Measurements from ENCODE around the gene COPG1.

The COPG1 gene

GRCh38 chr3:129280183-129280582, 30.8 kb downstream of the COPG1 start:
- no peak for DNase-seq

- DNase-seq, result no peak
Observed at GRCh38 chr3:129281726-129282125, 32.3 kb downstream of the COPG1 start.

GRCh38 chr3:129282727-129283327, 33.4 kb downstream of the COPG1 start:
- peak; percentile 78 for DNase-seq

- DNase-seq, result no peak
Observed at GRCh38 chr3:129286081-129286480, 36.7 kb downstream of the COPG1 start.

GRCh38 chr3:129288446-129288845, 39.0 kb downstream of the COPG1 start:
- no peak for DNase-seq

GRCh38 chr3:129289201-129289921, 40.0 kb downstream of the COPG1 start:
- DNase-seq, result no peak

GRCh38 chr3:129291236-129291886, 42.0 kb downstream of the COPG1 start:
- no peak for DNase-seq

- no peak for DNase-seq
Observed at GRCh38 chr3:129295286-129295685, 45.9 kb downstream of the COPG1 start.

GRCh38 chr3:129304146-129304961, 54.9 kb downstream of the COPG1 start:
- DNase-seq, result peak; percentile 15

GRCh38 chr3:129304962-129305222, 55.5 kb downstream of the COPG1 start:
- no peak for DNase-seq

- peak; percentile 67 for DNase-seq
Observed at GRCh38 chr3:129305592-129306091, 56.2 kb downstream of the COPG1 start.

GRCh38 chr3:129308636-129309035, 59.2 kb downstream of the COPG1 start:
- no peak for DNase-seq

GRCh38 chr3:129310111-129311011, 61.0 kb downstream of the COPG1 start:
- DNase-seq, result no peak

- no peak for DNase-seq
Observed at GRCh38 chr3:129311054-129311902, 61.9 kb downstream of the COPG1 start.

- no peak for DNase-seq
Observed at GRCh38 chr3:129312021-129312639, 62.7 kb downstream of the COPG1 start.

GRCh38 chr3:129312671-129313414, 63.4 kb downstream of the COPG1 start:
- DNase-seq, result no peak

- no peak for DNase-seq
Observed at GRCh38 chr3:129313415-129313664, 63.9 kb downstream of the COPG1 start.

GRCh38 chr3:129313665-129314385, 64.4 kb downstream of the COPG1 start:
- peak; percentile 17 for DNase-seq

GRCh38 chr3:129314386-129315222, 65.2 kb downstream of the COPG1 start:
- DNase-seq, result peak; percentile 71

Measured in MV-4-11 (cell line).